ENCODE measurements around the gene CTNNA2. TPM values are rescaled to one million over a fixed set of nuclear protein-coding genes. Genes with fewer than 3 reads are reported as not detected.

CTNNA2 gene
- total RNA-seq, 1 experiment from 2014 or later = 5.5 TPM

DNA sequence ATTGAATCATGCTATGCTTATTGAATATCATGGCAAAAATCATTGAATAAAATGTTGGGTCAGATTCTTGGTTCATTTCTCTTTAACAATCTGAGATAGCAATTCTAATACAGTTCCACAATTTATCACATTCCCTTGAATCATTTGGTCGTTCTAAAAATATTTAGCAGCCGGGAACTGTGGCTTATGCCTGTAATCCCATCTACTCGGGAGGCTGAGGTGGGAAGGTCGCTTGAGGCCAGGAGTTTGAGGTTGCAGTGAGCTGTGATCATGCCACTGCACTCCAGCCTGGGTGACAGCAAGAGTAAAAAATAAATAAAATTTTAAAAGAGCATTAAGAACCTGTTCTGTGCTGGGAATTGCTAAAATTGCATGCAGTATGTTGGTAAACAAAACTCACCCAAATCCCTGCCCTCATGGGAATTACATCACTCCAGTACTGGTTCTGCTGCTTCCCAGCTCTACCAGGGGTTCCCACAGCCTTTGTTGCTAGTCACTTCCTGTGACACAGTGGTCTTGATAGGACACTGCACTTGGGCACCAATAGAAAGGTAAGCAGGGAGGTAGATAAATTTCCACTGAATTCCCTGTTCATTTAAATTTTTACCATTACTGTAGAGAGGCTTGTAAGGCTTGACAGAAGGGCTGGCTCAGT is 200.4 kb downstream of the CTNNA2 start:
- DNase-seq = no peak
- no peak overlapping the region for H2BK12ac ChIP-seq (ENCODE audit: insufficient read length, low read depth, low read length)
- no peaks in the 10 kb centered on the region for H4K20me1 ChIP-seq (ENCODE audit: control insufficient read depth, insufficient read depth, insufficient read length)
- H3K4me2 ChIP-seq (ENCODE audit: insufficient read depth, insufficient read length, low read length) = no peak overlapping the region
- no peaks in the 10 kb centered on the region for H3K9me3 ChIP-seq (ENCODE audit: control insufficient read depth, low read depth, low read length)
- no peaks in the 10 kb centered on the region for H3K23me2 ChIP-seq (ENCODE audit: insufficient read length, low read depth, low read length, poor library complexity, severe bottlenecking)
- no peak overlapping the region for H2AK5ac ChIP-seq (ENCODE audit: insufficient read length, low read length)
- no peak overlapping the region for H3K14ac ChIP-seq (ENCODE audit: insufficient read depth, low read length)
- H3K27ac ChIP-seq (ENCODE audit: insufficient read length, low read depth, low read length) = no peak overlapping the region
- H3K4me1 ChIP-seq (ENCODE audit: insufficient read depth, low read length) = peaks cover 5% of the 10 kb centered on the region; the same call in 1 of the 2 replicates
- H3K23ac ChIP-seq (ENCODE audit: insufficient read length, low read depth, low read length) = no peak overlapping the region
- H3K79me1 ChIP-seq (ENCODE audit: insufficient read depth, low read depth, low read length, poor library complexity, severe bottlenecking) = no peaks in the 10 kb centered on the region
- no peak overlapping the region for H3K4ac ChIP-seq (ENCODE audit: low read depth, low read length)
- Mint-ChIP-seq H3K9me3 (no peaks in the 10 kb centered on the region), H3K4me1 (peaks cover 11 to 12% of the 10 kb centered on the region in 2 experiments), H3K36me3 (ENCODE audit: insufficient read depth in 1 of 3, low read depth in 3 of 3) (no peaks in the 10 kb centered on the region), H3K27me3 (ENCODE audit: low read depth) (no peaks in the 10 kb centered on the region), H3K27ac (no peak overlapping the region), H3K4me3 (no peak overlapping the region)
- H4K91ac ChIP-seq (ENCODE audit: insufficient read length, low read depth, low read length) = no peak overlapping the region
- H3K18ac ChIP-seq (ENCODE audit: insufficient read length, low read depth, low read length) = no peak overlapping the region
- WGBS (ENCODE audit: extremely low coverage, insufficient read length, low lambda C conversion rate) = no CpG with 5 or more reads among the region's 4 CpGs
- no peak overlapping the region for H2BK15ac ChIP-seq (ENCODE audit: low read depth, low read length)
- TF ChIP-seq, protein P1, sequence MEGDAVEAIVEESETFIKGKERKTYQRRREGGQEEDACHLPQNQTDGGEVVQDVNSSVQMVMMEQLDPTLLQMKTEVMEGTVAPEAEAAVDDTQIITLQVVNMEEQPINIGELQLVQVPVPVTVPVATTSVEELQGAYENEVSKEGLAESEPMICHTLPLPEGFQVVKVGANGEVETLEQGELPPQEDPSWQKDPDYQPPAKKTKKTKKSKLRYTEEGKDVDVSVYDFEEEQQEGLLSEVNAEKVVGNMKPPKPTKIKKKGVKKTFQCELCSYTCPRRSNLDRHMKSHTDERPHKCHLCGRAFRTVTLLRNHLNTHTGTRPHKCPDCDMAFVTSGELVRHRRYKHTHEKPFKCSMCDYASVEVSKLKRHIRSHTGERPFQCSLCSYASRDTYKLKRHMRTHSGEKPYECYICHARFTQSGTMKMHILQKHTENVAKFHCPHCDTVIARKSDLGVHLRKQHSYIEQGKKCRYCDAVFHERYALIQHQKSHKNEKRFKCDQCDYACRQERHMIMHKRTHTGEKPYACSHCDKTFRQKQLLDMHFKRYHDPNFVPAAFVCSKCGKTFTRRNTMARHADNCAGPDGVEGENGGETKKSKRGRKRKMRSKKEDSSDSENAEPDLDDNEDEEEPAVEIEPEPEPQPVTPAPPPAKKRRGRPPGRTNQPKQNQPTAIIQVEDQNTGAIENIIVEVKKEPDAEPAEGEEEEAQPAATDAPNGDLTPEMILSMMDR (conservative IDR thresholded peaks at IDR 0.05) = no peak
- no peak overlapping the region for H3K56ac ChIP-seq (ENCODE audit: insufficient read length, low read depth, low read length)
- no peak overlapping the region for H3T11ph ChIP-seq (ENCODE audit: low read length)
- H4K8ac ChIP-seq (replicated peaks; ENCODE audit: insufficient read length, low read depth, low read length) = no peak overlapping the region
- H3K27me3 ChIP-seq (ENCODE audit: insufficient read depth, low read length) = no peaks in the 10 kb centered on the region
- no peak overlapping the region for H2BK20ac ChIP-seq (ENCODE audit: low read depth, low read length, poor library complexity, severe bottlenecking)
- no peak overlapping the region for H2BK120ac ChIP-seq (ENCODE audit: low read depth, low read length, poor library complexity, severe bottlenecking)
- no peak overlapping the region for H2BK5ac ChIP-seq (ENCODE audit: insufficient read length, low read length)
- no peak overlapping the region for H4K5ac ChIP-seq (ENCODE audit: insufficient read length, low read depth, low read length)
- H3K79me2 ChIP-seq (ENCODE audit: insufficient read depth, low read length) = no peaks in the 10 kb centered on the region
- no peak overlapping the region for H3K9ac ChIP-seq (ENCODE audit: extremely low read depth, insufficient read length, low read length)
- no peak overlapping the region for H2AFZ ChIP-seq (ENCODE audit: low read length)

All from H9 (cell line).